Heart left ventricle (tissue), 13 donors: Measurements from ENCODE around the gene JOSD1.

Experiments used
- CTCF ChIP-seq, 12 donors: fragments of 200-600 bp; sonication (generic) in 4 of 12; IDR thresholded peaks; one replicate each; pipeline versions ENCODE4 v1.5.0 to v1.8.0; 2018 to 2022; ENCODE audit warnings: antibody characterized with exemption in 12 of 12, mild to moderate bottlenecking in 5 of 12
- POLR2A ChIP-seq, 2 donors: fragments of 450-650 bp; IDR thresholded peaks; one replicate each; pipeline ENCODE4 v1.6.1; 2017; ENCODE audit warnings: antibody characterized with exemption in 2 of 2, mild to moderate bottlenecking in 2 of 2, moderate library complexity in 2 of 2
- donor health status: ischemic (EF 13 %, LVEDD 7.1; RV severe dilation, severe dysfunction).
- donor health status: DM: no; HTN: yes; CAD: no.
- donor health status: DM: no; HTN: no; CAD: no.
- donor health status: ischemic (EF 25% LVEDD 6.9; RV normal size, moderate dysfunction).
- donor health status: ischemic (EF 25% LVEDD 5.7; RV mildly dilated, moderate dysfunction).
- donor health status: ischemic (EF 35%, LVEDD 5.7; RV mildly dilated, moderate dysfunction).
- donor health status: nonischemic (EF 11% LVEDD 7.7; RV severe dilation, severe dysfunction).
- donor health status: DM: yes; HTN: yes; CAD: no.
- donor health status: PGD.
- donor health status: ischemic (EF 29% LVEDD 5.4; RV normal size, mild dysfunction).
- donor health status: nonischemic (EF 23%, LVEDD 6.1; RV moderate dilation, normal function).

GRCh38 chr22:38638728-38639127 is 62.0 kb downstream of the JOSD1 start:
- TF ChIP-seq CTCF (IDR thresholded peaks at IDR 0.05), result no peak
- no peak for TF ChIP-seq POLR2A (IDR thresholded peaks at IDR 0.05)
